Measurements from ENCODE around the gene ADH6.
"Not testable (repeated sequence)": the region's sequence is repeated elsewhere in the genome, so short reads cannot be mapped to it uniquely, and the experiment has no call there.

The ADH6 gene

DNA sequence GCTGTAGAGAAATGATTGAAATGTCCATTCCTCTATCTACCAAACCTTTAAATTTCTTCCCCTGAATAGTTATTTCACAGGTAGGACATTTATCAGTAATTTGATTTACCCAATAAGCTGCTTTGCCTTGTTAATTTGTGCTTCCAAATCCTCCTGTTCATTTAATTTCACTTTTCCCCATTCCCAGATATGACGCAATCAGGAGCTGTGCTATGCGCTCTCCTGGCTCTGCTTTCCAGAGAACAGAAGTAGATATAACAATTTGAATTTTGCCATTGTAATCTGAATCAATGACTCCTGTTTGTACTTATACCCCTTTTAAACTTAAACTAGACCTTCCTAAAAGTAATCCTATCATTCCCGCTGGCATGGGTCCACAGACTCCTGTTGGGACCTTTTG, 29.1 kb downstream of the ADH6 start:
- DNase-seq: not testable (repeated sequence)

- no peak for DNase-seq
Observed at GRCh38 chr4:99186029-99186428, 33.0 kb downstream of the ADH6 start.

DNA sequence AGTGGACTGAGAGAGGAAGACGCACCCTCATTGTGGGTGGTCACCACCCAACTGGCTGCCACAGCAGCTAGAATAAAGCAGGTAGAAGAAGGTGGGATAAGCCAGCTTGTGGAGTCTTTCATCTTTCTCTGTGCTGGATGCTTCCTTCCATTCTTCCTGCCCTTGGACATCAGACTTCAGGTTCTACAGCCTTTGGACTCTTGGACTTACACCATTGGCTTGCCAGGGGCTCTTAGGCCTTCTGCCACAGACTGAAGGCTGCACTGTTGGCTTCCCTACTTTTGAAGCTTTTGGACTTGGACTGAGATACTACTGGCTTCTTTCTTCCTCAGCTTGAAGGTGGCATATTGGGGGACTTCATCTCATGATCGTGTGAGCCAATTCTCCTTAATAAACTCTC, 33.5 kb downstream of the ADH6 start:
- no peak for DNase-seq

DNA sequence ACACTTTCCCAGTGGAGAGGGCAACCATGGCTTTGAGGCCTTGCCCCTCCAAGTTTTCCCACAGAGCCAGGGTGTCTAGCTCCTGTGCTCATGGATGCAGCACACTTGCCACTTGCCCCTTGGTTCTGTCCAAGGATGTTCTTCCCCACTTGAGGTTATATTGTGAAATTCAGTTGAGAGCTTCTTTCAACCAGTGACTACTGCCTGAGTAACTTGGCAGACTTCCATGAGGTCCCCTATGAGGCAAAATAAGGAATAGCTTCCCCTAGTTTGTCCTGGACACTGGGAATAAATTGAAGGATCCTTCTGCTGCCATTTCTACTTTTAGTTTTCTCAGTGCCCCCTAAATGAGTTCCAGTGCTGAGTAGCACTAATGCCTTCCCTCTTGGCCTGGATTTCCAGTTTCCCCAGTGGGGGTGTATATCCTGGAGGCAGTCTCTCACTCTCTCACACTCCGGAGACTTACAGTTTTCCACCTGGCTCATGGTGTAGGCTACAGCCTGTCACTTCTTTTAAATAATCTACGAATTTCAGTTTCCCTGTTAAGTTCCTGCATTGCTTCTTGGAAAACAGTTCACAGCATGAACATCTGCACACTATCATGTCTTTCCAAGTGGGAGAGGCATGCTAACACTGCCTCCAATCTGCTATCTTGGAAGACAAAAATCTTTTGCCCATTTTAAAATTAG, 38.5 kb downstream of the ADH6 start:
- no peak for DNase-seq

DNA sequence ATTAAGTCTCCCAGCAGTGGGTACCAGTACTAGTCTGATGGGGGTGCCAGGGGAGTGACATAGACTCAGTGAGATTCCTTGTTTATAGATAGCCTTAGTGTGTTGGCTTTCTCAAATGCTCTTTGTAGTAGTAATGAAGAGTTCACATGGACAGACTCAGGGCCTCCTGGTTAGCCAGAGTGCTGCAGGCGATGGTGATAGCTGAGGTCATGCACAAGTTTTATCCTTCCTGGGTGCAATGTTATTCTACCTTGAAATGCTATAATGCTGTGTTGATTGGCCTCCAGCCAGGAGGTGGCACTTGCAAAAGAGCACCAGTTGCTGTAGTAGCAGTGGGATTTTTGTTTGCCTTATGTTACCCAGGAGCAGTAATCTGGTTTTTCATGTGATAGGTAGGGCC, 39.4 kb downstream of the ADH6 start:
- DNase-seq: no peak

GRCh38 chr4:99179178-99179577, 39.9 kb downstream of the ADH6 start:
- DNase-seq: no peak

- no peak for DNase-seq
Observed at GRCh38 chr4:99166544-99166943, 52.5 kb downstream of the ADH6 start.

DNA sequence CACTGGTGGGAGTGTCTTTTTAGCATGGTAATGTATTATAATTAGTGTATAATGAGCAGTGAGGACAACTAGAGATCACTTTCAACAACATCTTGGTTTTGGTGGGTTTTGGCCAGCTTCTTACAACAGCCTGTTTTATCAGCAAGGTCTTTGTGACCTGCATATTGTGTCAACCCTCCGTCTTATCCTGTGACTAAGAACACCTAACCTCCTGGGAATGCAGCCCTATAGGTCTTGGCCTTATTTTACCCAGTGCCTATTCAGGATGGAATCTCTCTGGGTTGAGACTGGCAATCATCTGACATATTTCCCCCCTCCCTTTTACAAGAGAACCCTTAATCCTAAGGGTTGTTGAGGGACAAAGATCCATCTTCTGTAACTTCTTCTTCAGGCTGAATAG, 53.1 kb downstream of the ADH6 start:
- DNase-seq: no peak

DNA sequence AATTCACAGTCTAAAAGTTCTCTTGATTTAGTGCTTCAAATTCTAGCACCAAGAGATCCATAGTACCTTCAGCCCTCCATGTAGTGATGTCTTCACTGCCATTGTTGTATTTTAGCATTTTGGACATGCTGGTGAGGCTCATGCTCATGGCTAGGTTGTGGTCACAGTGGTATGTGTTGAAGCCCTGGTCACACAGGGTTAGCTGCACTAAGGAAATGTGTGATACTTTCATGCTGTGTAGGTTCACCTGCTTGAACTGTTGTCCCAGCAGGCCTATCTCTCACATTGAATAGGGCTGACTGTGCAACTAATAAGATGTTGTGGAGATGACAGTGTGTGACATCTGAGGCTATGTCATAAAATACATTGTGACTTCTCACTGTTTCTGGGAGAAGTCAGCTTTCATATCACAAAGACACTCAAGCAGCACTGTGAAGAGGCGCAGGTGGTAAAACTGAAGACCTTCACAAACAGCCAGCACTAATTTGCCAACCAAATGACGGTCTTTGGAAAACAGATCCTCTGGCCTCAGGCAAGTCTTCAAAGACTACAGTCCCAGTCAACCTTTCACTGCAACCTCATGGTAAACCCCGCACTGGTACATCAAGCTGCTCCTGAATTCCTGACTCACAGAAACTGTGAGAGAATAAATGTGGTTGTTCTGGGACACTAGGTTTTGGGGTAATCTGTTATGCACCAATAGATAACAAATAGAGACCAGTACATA, 57.5 kb downstream of the ADH6 start:
- no peak for DNase-seq

DNA sequence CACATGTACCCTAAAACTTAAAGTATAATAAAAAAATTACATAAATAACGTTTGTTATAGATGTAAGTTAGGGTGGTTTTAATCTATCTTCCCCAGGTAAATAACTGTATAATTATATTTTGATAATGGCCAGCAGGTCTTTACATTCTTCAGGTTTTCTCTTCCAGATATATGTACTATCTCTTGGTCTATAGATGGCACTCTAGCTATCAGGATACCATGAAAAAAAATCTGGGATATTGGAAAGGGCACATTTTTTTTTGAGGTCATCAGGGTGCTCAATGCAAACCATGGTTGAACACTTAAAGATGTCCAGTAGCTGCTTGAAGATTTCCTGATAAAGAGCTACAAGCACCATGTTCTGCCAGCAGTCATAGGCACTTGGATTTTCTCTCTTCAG, 59.3 kb downstream of the ADH6 start:
- no peak for DNase-seq

DNA sequence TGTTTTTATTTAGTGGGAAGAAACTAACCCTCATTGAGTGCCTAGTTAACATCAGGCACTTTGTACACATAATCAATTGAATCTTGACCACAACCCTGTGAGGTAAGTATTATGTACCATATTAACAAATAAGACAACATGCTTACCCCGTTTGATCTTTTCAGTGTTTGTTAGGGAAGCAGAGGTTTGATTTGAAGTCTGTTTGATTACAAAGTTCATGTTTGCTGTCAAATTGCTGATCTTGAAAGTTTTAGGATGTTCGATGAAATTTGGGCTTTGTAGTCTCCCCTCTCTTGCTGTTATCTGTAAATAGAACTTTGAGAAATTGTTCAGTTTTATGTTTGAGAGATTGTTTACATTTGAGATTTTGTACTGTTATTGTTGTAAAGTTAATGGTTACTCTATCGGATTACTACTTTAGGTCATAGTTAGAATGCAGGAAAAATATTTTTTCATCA, 61.5 kb downstream of the ADH6 start:
- no peak for DNase-seq

DNA sequence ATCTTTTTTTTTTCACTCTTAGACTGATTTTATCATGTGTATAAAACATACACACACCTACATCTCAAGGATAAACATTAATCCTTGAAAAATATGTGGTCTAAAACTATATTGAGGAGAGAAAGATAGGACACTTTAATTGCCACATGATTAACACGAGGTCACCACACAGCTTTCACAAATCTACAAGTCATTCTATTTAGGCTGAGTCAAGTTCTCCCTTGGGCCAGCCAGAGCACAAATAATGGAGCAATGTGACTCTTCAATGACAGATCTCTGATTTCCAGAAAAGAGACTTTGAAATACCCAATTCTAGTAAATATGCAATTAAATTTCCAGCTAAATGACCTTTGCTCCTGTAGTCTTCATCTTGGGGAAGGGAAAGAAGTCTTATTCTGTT, 62.1 kb downstream of the ADH6 start:
- DNase-seq: no peak

- DNase-seq: no peak
Observed at GRCh38 chr4:99154658-99155342, 64.2 kb downstream of the ADH6 start.
